Liver (tissue), 9 donors: ENCODE measurements around the gene RXRB. TPM values are rescaled to one million over a fixed set of nuclear protein-coding genes. Genes with fewer than 3 reads are reported as not detected.

ENCODE experiments used
- DNase-seq: peaks from one replicate; pipeline ENCODE4 v3.0.0-alpha.2; 2017; ENCODE audit warnings: low spot score
- H3K27ac ChIP-seq, 2 donors: one replicate each; pipeline ENCODE4 v1.7.0; 2013; ENCODE audit warnings: inconsistent platforms in 2 of 2, low read length in 2 of 2, control low read depth in 1 of 2, low read depth in 1 of 2, mild to moderate bottlenecking in 1 of 2
- H3K27me3 ChIP-seq, 4 donors: one replicate each; pipeline versions ENCODE4 v1.6.1 to v1.7.0; 2013; ENCODE audit warnings: low read length in 3 of 4, inconsistent platforms in 1 of 4, mild to moderate bottlenecking in 1 of 4, moderate library complexity in 1 of 4; ENCODE audit not compliant: control insufficient read depth in 4 of 4, insufficient read depth in 4 of 4
- H3K36me3 ChIP-seq, 4 donors: one replicate each; pipeline versions ENCODE4 v1.6.1 to v1.7.0; 2013; ENCODE audit warnings: low read length in 3 of 4, mild to moderate bottlenecking in 3 of 4, low read depth in 1 of 4, moderate library complexity in 1 of 4; ENCODE audit not compliant: control insufficient read depth in 4 of 4, insufficient read depth in 3 of 4
- H3K4me1 ChIP-seq, 4 donors: one replicate each; pipeline versions ENCODE4 v1.6.1 to v1.7.0; 2013; ENCODE audit warnings: low read length in 3 of 4, mild to moderate bottlenecking in 3 of 4, moderate library complexity in 1 of 4; ENCODE audit not compliant: control insufficient read depth in 4 of 4, insufficient read depth in 4 of 4
- H3K4me3 ChIP-seq, 3 donors: one replicate each; pipeline versions ENCODE4 v1.6.1 to v1.7.0; 2013; ENCODE audit warnings: low read length in 3 of 3, control low read depth in 1 of 3, low read depth in 1 of 3, mild to moderate bottlenecking in 1 of 3
- H3K9ac ChIP-seq, 2 donors: one replicate each; pipeline ENCODE4 v1.7.0; 2013; ENCODE audit warnings: low read length in 2 of 2, mild to moderate bottlenecking in 2 of 2, moderate library complexity in 2 of 2, control low read depth in 1 of 2, low read depth in 1 of 2
- H3K9me3 ChIP-seq, 4 donors: one replicate each; pipeline versions ENCODE4 v1.6.1 to v1.7.0; 2013; ENCODE audit warnings: low read length in 3 of 4; ENCODE audit not compliant: control insufficient read depth in 4 of 4
- CTCF ChIP-seq: fragments of 150-350 bp; IDR thresholded peaks from 2 replicates; pipeline ENCODE4 v1.5.1; 2017; ENCODE audit warnings: improper control_type of control experiment, low read depth, low read length; ENCODE audit not compliant: missing input control
- EGR1 ChIP-seq, 2 donors: IDR thresholded peaks; 2 replicates each; pipeline ENCODE4 v1.6.1; 2016 to 2018; ENCODE audit warnings: antibody characterized with exemption in 2 of 2, low read depth in 2 of 2
- FOXA1 ChIP-seq: IDR thresholded peaks from 2 replicates; pipeline ENCODE4 v1.6.1; 2016; ENCODE audit warnings: antibody characterized with exemption
- FOXA2 ChIP-seq: IDR thresholded peaks from 2 replicates; pipeline ENCODE4 v1.6.1; 2016; ENCODE audit warnings: antibody characterized with exemption
- GABPA ChIP-seq, 2 donors: IDR thresholded peaks in 1 of 2; conservative IDR thresholded peaks in 1 of 2; 2 replicates each; pipeline ENCODE4 v1.6.1; 2016; ENCODE audit warnings: antibody characterized with exemption in 2 of 2, mild to moderate bottlenecking in 1 of 2, moderate library complexity in 1 of 2
- HNF4A ChIP-seq, 2 donors: conservative IDR thresholded peaks; 2 replicates each; pipeline ENCODE4 v1.6.1; 2016; ENCODE audit warnings: antibody characterized with exemption in 2 of 2, mild to moderate bottlenecking in 2 of 2
- HNF4G ChIP-seq: IDR thresholded peaks from 2 replicates; pipeline ENCODE4 v1.6.1; 2016; ENCODE audit warnings: antibody characterized with exemption
- JUND ChIP-seq, 2 donors: IDR thresholded peaks; 2 replicates each; pipeline ENCODE4 v1.6.1; 2016; ENCODE audit warnings: antibody characterized with exemption in 2 of 2
- MAX ChIP-seq: IDR thresholded peaks from 2 replicates; pipeline ENCODE4 v1.6.1; 2016; ENCODE audit warnings: antibody characterized with exemption
- RAD21 ChIP-seq, 2 donors: IDR thresholded peaks; 2 replicates each; pipeline ENCODE4 v1.6.1; 2016; ENCODE audit warnings: antibody characterized with exemption in 2 of 2, mild to moderate bottlenecking in 2 of 2
- RXRA ChIP-seq, 2 donors: IDR thresholded peaks; 2 replicates each; pipeline ENCODE4 v1.6.1; 2017 to 2018; ENCODE audit warnings: antibody characterized with exemption in 2 of 2, mild to moderate bottlenecking in 1 of 2
- SP1 ChIP-seq: IDR thresholded peaks from 2 replicates; pipeline ENCODE4 v1.6.1; 2018; ENCODE audit warnings: antibody characterized with exemption, mild to moderate bottlenecking
- TAF1 ChIP-seq: conservative IDR thresholded peaks from 2 replicates; pipeline ENCODE4 v1.6.1; 2016; ENCODE audit warnings: antibody characterized with exemption, mild to moderate bottlenecking
- YY1 ChIP-seq: IDR thresholded peaks from 2 replicates; pipeline ENCODE4 v1.6.1; 2016; ENCODE audit warnings: antibody characterized with exemption, mild to moderate bottlenecking
- ZBTB33 ChIP-seq: IDR thresholded peaks from 2 replicates; pipeline ENCODE4 v1.6.1; 2016; ENCODE audit warnings: antibody characterized with exemption
- WGBS: extraction: QIAGEN DNeasy Blood & Tissue Kit; methylation state at CpG from one replicate; pipeline ENCODE4 v1.1.7; 2013; 5-methylcytosine and 5-hydroxymethylcytosine counted together
- polyA plus RNA-seq, 2 donors: library from polyadenylated mRNA; stranded (reverse) in 1 of 2; unstranded in 1 of 2; fragments of 200-250 nt in 1 of 2; fragments of >200 nt in 1 of 2; fragmentation: Nextera tagmentation in 1 of 2; extraction: Ambion mirVana in 1 of 2; gene quantifications; one replicate each; pipeline versions ENCODE4 v1.2.1 to v1.2.3, GENCODE V29; 2013 to 2015
- total RNA-seq, 2 donors: library from RNA; depleted of rRNA; stranded (reverse); fragments of >200 nt; gene quantifications; one replicate each; pipeline ENCODE4 v1.2.3, GENCODE V29; 2014
- TF ChIP-seq, protein P1 (sequence below): IDR thresholded peaks from 2 replicates; pipeline ENCODE4 v1.6.1; 2016; ENCODE audit warnings: antibody characterized with exemption, mild to moderate bottlenecking
- TF ChIP-seq, protein P2 (sequence below): IDR thresholded peaks from 2 replicates; pipeline ENCODE4 v1.6.1; 2016; ENCODE audit warnings: antibody characterized with exemption
- donor health status: healthy.
- donor health status: healthy.
- donor health status: healthy.
- donor health status: healthy.
- donor health status: healthy.

Gene RXRB
- total and polyA plus RNA-seq, 4 donors = 7.7 to 19.4 (median 11.7) TPM

DNA sequence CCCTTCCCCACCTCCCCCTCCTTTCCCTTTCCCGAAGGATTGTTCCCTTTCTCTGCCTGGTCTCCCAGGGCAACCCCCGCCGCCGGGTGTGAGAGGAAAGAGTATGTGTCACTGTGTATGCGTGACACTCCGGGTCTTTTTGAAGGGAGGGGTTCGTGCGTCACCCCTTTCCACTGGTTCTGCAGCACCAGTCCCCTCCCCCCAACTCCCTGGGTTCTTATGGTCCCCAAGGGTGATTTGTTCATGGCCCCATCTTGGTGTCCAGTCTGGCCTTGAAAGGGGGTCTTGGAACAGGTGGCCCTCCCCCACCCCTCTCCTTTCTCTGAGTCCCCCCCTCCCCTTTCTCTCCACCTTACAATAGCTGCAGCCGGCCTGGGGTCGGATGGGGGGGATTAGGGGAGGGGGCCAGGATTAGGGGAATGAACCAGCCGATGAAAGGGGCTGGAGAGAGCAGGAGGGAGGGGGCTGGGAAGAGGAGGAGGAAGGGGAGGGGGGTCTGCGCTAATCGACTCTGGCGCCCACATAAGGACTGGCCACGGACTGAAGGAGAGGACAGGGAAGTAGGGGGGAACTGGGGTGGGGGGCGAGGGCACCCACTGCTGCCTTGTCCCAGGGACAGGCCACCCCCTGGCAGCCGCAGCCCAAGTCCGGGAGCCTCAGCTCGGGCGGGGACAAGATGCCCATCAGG, 6.5 kb upstream of the RXRB start:
- TF ChIP-seq MAX = no peak
- no peak for TF ChIP-seq HNF4G
- no peak for TF ChIP-seq RAD21 (IDR thresholded peaks at IDR 0.05)
- TF ChIP-seq YY1 = no peak
- no peak for TF ChIP-seq RXRA (IDR thresholded peaks at IDR 0.05)
- TF ChIP-seq, protein P1, sequence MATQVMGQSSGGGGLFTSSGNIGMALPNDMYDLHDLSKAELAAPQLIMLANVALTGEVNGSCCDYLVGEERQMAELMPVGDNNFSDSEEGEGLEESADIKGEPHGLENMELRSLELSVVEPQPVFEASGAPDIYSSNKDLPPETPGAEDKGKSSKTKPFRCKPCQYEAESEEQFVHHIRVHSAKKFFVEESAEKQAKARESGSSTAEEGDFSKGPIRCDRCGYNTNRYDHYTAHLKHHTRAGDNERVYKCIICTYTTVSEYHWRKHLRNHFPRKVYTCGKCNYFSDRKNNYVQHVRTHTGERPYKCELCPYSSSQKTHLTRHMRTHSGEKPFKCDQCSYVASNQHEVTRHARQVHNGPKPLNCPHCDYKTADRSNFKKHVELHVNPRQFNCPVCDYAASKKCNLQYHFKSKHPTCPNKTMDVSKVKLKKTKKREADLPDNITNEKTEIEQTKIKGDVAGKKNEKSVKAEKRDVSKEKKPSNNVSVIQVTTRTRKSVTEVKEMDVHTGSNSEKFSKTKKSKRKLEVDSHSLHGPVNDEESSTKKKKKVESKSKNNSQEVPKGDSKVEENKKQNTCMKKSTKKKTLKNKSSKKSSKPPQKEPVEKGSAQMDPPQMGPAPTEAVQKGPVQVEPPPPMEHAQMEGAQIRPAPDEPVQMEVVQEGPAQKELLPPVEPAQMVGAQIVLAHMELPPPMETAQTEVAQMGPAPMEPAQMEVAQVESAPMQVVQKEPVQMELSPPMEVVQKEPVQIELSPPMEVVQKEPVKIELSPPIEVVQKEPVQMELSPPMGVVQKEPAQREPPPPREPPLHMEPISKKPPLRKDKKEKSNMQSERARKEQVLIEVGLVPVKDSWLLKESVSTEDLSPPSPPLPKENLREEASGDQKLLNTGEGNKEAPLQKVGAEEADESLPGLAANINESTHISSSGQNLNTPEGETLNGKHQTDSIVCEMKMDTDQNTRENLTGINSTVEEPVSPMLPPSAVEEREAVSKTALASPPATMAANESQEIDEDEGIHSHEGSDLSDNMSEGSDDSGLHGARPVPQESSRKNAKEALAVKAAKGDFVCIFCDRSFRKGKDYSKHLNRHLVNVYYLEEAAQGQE = no peak
- TF ChIP-seq JUND (IDR thresholded peaks at IDR 0.05) = no peak
- TF ChIP-seq GABPA (IDR thresholded peaks at IDR 0.05 in 1 of 2, conservative IDR thresholded peaks at IDR 0.05 in 1 of 2) = no peak
- no peak for TF ChIP-seq TAF1
- TF ChIP-seq ZBTB33 = no peak
- TF ChIP-seq FOXA1 = no peak
- TF ChIP-seq, protein P2, sequence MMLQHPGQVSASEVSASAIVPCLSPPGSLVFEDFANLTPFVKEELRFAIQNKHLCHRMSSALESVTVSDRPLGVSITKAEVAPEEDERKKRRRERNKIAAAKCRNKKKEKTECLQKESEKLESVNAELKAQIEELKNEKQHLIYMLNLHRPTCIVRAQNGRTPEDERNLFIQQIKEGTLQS = no peak
- no peak for TF ChIP-seq EGR1 (IDR thresholded peaks at IDR 0.05; ENCODE audit: low read depth in 2 of 2)
- no peak for TF ChIP-seq CTCF
- no peak for TF ChIP-seq SP1
- no peak for TF ChIP-seq HNF4A (conservative IDR thresholded peaks at IDR 0.05)
- TF ChIP-seq FOXA2 = no peak
- DNase-seq = no peak
- WGBS = 45% methylated on average over 20 of the region's 20 CpGs
- Histone ChIP-seq H3K4me1 (peaks cover 7 to 42% (median 26%) of the 10 kb centered on the region in 4 donors), H3K36me3 (peaks cover 3 to 36% (median 19%) of the 10 kb centered on the region in 4 donors), H3K27ac (peak overlapping the region in 1 of 2 donors; percentile 93), H3K4me3 (peak overlapping the region in 2 of 3 donors; percentile 68 to 80), H3K9ac (no peak overlapping the region), H3K9me3 (no peaks in the 10 kb centered on the region), H3K27me3 (no peaks in the 10 kb centered on the region)
